SK-MEL-5 (cell line): ENCODE measurements around the gene ALDH3B1. TPM values are rescaled to one million over a fixed set of nuclear protein-coding genes. Genes with fewer than 3 reads are reported as not detected.
"Not testable (repeated sequence)": the region's sequence is repeated elsewhere in the genome, so short reads cannot be mapped to it uniquely, and the experiment has no call there.

Experiments used
- DNase-seq: peaks from one replicate; pipeline ENCODE4 v3.0.0-alpha.2; 2016; ENCODE audit warnings: low read depth, low spot score
- in situ Hi-C: cut with HindIII; loops from 2 replicates; pipeline ENCODE4 v1.10.0; 2016; ENCODE audit warnings: low sequenced_read_pairs, high pct_unique_total_duplicates, low pct_unique_long_range_greater_than_20kb
- total RNA-seq: library from RNA; depleted of rRNA; stranded (reverse); fragments of >200 nt; shearing (Covaris generic); gene quantifications from 2 replicates; pipeline ENCODE4 v1.2.3, GENCODE V29; 2014

ALDH3B1 gene
- total RNA-seq, 1 experiment from 2014 or later = 2.4 TPM

DNA sequence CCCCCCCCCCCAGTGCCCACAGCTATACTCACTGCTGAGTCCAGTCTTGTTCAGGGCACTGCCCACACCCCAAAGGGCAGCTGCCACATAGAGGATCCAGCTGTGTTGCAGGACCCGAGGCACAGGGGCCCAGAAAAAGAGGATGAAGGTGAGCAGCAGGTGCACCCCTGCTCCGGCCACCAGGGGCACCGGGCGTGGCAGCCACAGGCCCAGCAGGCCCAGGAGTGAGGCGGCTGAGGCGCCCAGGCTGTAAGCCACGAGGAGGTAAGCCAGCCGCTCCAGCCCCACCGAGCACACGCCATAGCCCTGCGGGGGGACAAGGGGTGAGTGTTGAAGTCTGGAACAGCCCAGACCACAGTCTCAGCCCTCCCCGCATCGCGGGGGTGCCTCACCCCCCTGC is 14.5 kb upstream of the ALDH3B1 start:
- in situ Hi-C loops, DNase-seq: not testable (repeated sequence)

- in situ Hi-C loops = no loop called here
- DNase-seq = no peak
Observed at GRCh38 chr11:67996051-67996450, 14.1 kb upstream of the ALDH3B1 start.

- DNase-seq = peak; percentile 40
- in situ Hi-C loops = no loop called here
Observed at GRCh38 chr11:67996622-67997474, 13.3 kb upstream of the ALDH3B1 start.

- in situ Hi-C loops = no loop called here
Observed at GRCh38 chr11:67997475-67997921, 12.6 kb upstream of the ALDH3B1 start.

DNA sequence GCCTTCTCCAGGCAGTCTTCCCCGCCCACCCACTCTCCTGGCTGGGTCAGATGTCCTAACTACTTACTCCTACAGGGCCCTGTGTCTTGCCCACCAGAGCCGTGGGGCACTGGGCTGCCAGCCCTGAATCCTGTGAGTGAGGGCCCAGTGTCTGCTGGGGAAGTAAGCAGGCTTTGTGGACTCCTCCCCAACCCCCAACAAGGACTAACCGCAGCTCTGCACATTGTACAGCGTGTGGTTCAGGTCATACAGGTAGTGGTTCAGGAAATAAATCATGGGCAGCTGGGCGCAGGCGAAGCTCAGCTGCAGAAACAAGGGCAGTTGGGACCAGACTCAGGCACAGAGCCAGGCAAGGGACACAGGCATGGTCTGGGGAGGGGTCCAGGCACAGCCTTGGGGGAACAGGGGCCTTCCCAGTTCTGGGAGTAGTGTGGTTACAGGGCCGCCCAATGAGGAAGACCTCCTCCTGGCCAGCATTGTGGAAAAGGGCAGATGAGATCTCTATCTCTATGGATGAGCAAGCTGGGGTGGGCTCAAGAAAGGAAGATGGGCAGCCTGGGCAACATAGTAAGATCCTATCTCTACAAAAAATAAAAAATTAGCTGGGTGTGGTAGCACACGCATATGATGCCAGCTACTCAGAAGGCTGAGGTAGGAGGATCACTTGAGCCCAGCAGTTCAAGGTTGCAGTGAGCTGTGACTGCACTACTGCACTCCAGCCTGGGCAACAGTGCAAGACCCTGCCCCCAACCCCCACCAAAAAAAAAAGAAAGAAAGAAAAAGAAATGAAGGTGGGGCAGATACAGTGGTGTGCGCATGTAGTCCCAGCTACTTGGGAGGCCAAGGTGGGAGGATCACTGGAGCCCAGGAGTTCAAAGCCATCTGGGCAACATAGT is 11.7 kb upstream of the ALDH3B1 start:
- in situ Hi-C loops = no loop called here

More at GRCh38 chr11:67997475-67997921, 12.6 kb upstream of the ALDH3B1 start:
- DNase-seq = no peak

GRCh38 chr11:67999201-67999629 is 10.9 kb upstream of the ALDH3B1 start:
- in situ Hi-C loops = no loop called here
- no peak for DNase-seq

More for the DNA sequence above, 11.7 kb upstream of the ALDH3B1 start:
- no peak for DNase-seq

- in situ Hi-C loops = no loop called here
- no peak for DNase-seq
Observed at GRCh38 chr11:67999704-68000103, 10.4 kb upstream of the ALDH3B1 start.

GRCh38 chr11:68002575-68002937 is 7.6 kb upstream of the ALDH3B1 start:
- DNase-seq = no peak
- in situ Hi-C loops = no loop called here

DNA sequence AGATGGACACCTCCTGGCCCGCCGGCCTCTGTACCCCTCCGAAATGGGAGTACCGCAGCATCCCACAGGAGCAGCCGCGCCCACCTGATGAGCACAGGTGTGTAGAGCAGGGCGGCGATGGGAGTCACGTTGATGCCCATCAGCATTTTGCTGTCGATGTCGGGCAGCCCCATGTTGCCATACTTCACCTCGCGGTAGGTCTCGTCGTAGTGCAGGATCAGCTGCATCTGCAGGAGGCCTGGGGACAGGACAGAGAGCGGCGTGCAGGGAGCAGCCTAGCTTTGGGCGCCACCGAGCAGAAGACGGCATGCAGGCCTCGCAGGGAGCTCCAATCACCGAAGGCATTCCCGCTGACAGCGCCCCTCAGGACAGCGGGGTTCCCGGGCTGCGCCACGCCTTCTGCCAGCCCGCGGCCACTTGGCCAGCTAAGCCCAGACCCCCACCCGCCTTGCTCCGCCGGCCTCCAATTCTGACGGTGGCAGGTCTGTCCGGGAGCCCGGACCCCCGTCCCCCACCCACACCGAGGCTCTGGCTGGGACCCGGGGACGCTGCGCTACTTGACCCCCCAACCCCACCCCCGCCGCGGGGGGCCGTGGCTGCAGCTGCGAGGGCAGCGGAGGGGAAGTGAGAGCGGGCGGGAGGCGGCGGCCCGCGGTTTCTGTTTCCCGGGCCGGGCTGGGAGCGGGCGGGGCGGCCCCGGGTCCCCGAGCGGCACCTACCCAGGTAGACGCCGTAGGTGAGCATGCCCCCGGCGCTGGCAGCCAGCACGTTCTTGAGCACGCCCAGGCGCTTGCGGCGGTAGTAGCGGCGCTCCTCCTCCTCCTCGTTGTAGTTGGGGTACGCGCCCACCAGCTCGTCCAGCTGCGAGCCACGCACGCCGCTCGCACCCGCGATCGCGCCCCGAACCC is 6.9 kb upstream of the ALDH3B1 start:
- DNase-seq = no peak
- in situ Hi-C loops = no loop called here

DNA sequence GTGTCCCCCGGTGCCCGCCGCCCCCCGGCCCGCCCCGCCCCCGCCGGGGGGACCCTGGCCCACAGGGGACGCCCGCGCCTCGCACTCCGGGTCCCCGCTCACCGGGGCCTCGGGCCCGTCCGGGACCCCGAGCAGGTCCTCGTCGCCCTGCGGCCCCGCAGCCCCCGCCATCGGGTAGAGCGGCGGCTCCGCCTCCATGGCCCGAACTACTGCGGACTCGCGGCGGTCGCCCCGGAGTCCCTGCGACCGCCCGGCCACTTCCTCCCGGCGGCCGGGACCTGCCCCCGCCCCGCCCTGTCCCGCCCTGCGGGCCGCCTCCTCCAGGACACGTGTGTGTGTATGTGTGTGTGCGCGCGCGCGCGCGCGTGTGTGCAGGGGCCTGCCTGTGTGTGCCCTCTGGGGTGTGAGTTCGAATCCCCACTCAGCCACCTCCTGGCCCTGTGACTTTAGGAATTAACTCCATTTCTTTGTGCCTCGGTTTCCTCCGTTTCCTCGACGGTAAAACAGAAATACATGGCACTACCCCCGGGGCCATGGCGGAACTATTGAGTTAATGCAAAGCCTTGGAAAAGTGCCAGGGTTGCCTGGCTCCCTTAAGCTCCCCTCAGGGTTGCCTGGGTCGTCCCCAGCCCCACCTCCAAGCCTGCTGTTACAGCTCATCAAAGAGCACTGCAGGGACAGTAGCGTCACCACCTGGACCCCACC is 6.1 kb upstream of the ALDH3B1 start, which contains the start of gene UNC93B1:
Gene UNC93B1 (minus strand): TSS at position 252 of the 705 bp plus-strand sequence. CDS start 54 bp downstream, at position 198.
- in situ Hi-C loops = no loop called here
- DNase-seq = peak; percentile 78

DNA sequence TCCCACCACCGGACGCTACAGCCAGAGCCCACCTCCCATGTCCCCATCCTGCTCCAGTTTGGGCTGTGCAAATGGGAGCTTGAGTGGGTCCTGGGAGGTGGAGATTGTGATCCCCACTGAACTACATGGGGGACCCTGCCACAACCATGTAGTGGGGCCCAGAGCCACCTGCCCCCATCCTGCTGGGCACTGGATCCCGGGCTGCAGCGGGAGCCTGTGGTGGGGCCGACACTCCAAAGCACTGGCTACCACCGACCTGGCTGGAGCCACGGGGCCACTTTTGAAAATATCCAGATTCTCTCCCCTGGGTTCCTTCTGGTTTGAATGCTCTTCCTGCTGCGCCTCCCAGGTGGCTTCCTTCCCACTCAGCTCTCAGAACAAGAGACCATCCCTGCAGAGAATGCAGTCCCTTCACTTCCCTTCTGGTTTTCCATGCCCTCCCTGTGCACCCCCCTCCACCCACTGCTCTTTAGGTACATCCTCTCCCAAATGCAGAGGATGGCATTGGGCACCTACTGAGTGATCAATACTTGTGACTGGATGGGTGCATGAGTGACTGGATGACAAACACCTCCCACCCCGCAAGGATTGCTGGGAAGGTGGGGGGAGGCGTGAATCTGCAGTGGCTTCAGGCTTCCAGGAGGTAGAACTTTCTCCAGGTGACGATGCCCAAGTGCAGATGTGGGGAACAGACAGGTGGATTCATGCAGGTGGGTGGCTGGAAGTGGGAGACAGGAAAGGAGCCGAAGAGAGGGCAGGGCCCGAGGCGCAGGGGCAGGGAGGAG is 5.4 kb upstream of the ALDH3B1 start:
- in situ Hi-C loops = no loop called here

GRCh38 chr11:68006606-68007166 is 3.4 kb upstream of the ALDH3B1 start:
- in situ Hi-C loops = no loop called here
- DNase-seq = no peak

More for the DNA sequence above, 5.4 kb upstream of the ALDH3B1 start:
- DNase-seq = no peak

- in situ Hi-C loops = no loop called here
Observed at GRCh38 chr11:68007498-68008380, 2.4 kb upstream of the ALDH3B1 start.

GRCh38 chr11:68008381-68009337 is 1.5 kb upstream of the ALDH3B1 start:
- in situ Hi-C loops = no loop called here
- DNase-seq = no peak

More at GRCh38 chr11:68007498-68008380, 2.4 kb upstream of the ALDH3B1 start:
- no peak for DNase-seq
